ENCODE measurements around the gene GABRD. TPM values are rescaled to one million over a fixed set of nuclear protein-coding genes. Genes with fewer than 3 reads are reported as not detected.

GABRD gene
- total and polyA plus RNA-seq, 2 of the 13 experiments (the other 11 are each of a cell fraction or from before 2014, with no cell fraction given) = not detected

DNA sequence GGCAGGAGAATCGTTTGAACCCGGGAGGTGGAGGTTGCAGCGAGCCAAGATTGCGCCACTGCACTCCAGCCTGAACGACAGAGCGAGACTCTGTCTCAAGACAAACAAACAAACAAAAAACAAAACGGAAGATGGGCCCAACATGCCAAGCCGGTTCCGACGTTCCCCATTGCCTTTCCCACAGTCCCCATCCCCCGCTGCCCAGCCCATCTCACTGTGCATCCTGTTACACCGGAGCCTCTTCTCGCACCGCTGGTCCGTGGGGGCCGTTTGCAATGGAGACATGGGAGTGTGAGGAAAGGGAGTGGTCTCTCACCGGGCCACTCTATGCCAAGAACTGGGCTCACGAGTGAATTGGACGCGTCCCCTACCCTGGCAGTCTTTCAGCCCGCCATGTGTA, 14.3 kb upstream of the GABRD start:
- in situ Hi-C loops (cut with HindIII; ENCODE audit: extremely low pct_ligation_motif_present, low pct_unique_long_range_greater_than_20kb) (no loop called here), intact Hi-C loops (cut with micrococcal nuclease; ENCODE audit: unreplicated experiment) (no loop called here)
- H4K20me1 ChIP-seq (ENCODE audit: insufficient read depth, low read length) = no peaks in the 10 kb centered on the region
- 45% methylated on average over 21 of the region's 21 CpGs for WGBS (ENCODE audit: low lambda C conversion rate)
- no peak overlapping the region for H3K9ac ChIP-seq (ENCODE audit: insufficient read depth, low read depth, low read length)
- no TSS peak for BruUV-seq (replicated peaks)
- H3K36me3 ChIP-seq (replicated peaks in 1 of 2; ENCODE audit: control insufficient read depth in 1 of 2, insufficient read depth in 2 of 2, low read length in 2 of 2) = no peaks in the 10 kb centered on the region
- no peak overlapping the region for H3K4me2 ChIP-seq (ENCODE audit: low read depth, low read length)
- TF ChIP-seq, protein P1, sequence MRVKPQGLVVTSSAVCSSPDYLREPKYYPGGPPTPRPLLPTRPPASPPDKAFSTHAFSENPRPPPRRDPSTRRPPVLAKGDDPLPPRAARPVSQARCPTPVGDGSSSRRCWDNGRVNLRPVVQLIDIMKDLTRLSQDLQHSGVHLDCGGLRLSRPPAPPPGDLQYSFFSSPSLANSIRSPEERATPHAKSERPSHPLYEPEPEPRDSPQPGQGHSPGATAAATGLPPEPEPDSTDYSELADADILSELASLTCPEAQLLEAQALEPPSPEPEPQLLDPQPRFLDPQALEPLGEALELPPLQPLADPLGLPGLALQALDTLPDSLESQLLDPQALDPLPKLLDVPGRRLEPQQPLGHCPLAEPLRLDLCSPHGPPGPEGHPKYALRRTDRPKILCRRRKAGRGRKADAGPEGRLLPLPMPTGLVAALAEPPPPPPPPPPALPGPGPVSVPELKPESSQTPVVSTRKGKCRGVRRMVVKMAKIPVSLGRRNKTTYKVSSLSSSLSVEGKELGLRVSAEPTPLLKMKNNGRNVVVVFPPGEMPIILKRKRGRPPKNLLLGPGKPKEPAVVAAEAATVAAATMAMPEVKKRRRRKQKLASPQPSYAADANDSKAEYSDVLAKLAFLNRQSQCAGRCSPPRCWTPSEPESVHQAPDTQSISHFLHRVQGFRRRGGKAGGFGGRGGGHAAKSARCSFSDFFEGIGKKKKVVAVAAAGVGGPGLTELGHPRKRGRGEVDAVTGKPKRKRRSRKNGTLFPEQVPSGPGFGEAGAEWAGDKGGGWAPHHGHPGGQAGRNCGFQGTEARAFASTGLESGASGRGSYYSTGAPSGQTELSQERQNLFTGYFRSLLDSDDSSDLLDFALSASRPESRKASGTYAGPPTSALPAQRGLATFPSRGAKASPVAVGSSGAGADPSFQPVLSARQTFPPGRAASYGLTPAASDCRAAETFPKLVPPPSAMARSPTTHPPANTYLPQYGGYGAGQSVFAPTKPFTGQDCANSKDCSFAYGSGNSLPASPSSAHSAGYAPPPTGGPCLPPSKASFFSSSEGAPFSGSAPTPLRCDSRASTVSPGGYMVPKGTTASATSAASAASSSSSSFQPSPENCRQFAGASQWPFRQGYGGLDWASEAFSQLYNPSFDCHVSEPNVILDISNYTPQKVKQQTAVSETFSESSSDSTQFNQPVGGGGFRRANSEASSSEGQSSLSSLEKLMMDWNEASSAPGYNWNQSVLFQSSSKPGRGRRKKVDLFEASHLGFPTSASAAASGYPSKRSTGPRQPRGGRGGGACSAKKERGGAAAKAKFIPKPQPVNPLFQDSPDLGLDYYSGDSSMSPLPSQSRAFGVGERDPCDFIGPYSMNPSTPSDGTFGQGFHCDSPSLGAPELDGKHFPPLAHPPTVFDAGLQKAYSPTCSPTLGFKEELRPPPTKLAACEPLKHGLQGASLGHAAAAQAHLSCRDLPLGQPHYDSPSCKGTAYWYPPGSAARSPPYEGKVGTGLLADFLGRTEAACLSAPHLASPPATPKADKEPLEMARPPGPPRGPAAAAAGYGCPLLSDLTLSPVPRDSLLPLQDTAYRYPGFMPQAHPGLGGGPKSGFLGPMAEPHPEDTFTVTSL (CRISPR knock-in tag; IDR thresholded peaks at IDR 0.05; ENCODE audit: borderline replicate concordance) = no peak
- TF ChIP-seq, protein P2, sequence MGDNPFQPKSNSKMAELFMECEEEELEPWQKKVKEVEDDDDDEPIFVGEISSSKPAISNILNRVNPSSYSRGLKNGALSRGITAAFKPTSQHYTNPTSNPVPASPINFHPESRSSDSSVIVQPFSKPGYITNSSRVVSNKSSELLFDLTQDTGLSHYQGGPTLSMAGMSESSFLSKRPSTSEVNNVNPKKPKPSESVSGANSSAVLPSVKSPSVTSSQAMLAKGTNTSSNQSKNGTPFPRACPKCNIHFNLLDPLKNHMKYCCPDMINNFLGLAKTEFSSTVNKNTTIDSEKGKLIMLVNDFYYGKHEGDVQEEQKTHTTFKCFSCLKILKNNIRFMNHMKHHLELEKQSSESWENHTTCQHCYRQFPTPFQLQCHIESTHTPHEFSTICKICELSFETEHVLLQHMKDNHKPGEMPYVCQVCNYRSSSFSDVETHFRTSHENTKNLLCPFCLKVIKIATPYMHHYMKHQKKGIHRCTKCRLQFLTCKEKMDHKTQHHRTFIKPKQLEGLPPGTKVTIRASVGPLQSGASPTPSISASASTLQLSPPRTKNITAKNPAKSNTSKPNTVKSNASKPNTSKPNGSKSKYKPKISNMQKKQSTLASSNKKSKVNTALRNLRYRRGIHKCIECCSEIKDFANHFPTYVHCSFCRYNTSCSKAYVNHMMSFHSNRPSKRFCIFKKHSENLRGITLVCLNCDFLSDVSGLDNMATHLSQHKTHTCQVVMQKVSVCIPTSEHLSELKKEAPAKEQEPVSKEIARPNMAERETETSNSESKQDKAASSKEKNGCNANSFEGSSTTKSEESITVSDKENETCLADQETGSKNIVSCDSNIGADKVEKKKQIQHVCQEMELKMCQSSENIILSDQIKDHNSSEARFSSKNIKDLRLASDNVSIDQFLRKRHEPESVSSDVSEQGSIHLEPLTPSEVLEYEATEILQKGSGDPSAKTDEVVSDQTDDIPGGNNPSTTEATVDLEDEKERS (CRISPR knock-in tag; IDR thresholded peaks at IDR 0.05) = no peak
- TF ChIP-seq ZNF749 (CRISPR knock-in tag; IDR thresholded peaks at IDR 0.05; ENCODE audit: borderline replicate concordance) (no peak), NCOA1 (CRISPR knock-in tag; IDR thresholded peaks at IDR 0.05) (no peak), PCBP1 (IDR thresholded peaks at IDR 0.05; ENCODE audit: borderline replicate concordance, low read depth, low read length) (no peak), ZNF709 (CRISPR knock-in tag; IDR thresholded peaks at IDR 0.05) (no peak), DPF2 (CRISPR knock-in tag; IDR thresholded peaks at IDR 0.05; ENCODE audit: borderline replicate concordance, low read depth) (no peak)
- TF ChIP-seq, protein P3, sequence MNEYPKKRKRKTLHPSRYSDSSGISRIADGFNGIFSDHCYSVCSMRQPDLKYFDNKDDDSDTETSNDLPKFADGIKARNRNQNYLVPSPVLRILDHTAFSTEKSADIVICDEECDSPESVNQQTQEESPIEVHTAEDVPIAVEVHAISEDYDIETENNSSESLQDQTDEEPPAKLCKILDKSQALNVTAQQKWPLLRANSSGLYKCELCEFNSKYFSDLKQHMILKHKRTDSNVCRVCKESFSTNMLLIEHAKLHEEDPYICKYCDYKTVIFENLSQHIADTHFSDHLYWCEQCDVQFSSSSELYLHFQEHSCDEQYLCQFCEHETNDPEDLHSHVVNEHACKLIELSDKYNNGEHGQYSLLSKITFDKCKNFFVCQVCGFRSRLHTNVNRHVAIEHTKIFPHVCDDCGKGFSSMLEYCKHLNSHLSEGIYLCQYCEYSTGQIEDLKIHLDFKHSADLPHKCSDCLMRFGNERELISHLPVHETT (CRISPR knock-in tag; conservative IDR thresholded peaks at IDR 0.05) = no peak
- POLR2A ChIA-PET = no interaction called here
- H3K27me3 ChIP-seq (ENCODE audit: control insufficient read depth in 1 of 2, insufficient read depth in 2 of 2, low read length in 2 of 2) = peaks cover 11 to 61% of the 10 kb centered on the region in 2 experiments
- H2AFZ ChIP-seq (ENCODE audit: low read length) = no peak overlapping the region
- no peak overlapping the region for H3K27ac ChIP-seq (ENCODE audit: extremely low read length, insufficient read depth, low read length)
- H3K9me3 ChIP-seq (ENCODE audit: low read length) = no peaks in the 10 kb centered on the region
- no peak overlapping the region for H3K4me3 ChIP-seq (replicated peaks in 1 of 3; ENCODE audit: insufficient read depth in 1 of 3, low read depth in 2 of 3, low read length in 3 of 3)
- ATAC-seq = no peak
- 0 out of 2 replicates have a peak, but pooled peaks cover 6% of the 10 kb centered on the region for H3K4me1 ChIP-seq (ENCODE audit: insufficient read depth, low read length)
- H3K79me2 ChIP-seq (ENCODE audit: insufficient read depth, low read length) = no peaks in the 10 kb centered on the region
- no peak for FAIRE-seq
- CTCF ChIA-PET (ENCODE audit: low intra/inter-chr PET ratio, low total read pairs) = no interaction called here
- no peak for DNase-seq (ENCODE audit: low spot score)

All from HepG2 (cell line).